Activated naive CD4-positive, alpha-beta T cell treated with Interleukin-2 at 50 U/mL for 16 hours (primary cell): ENCODE measurements around the gene PPP2R5D.
"Not testable (repeated sequence)": the region's sequence is repeated elsewhere in the genome, so short reads cannot be mapped to it uniquely, and the experiment has no call there.

Experiments used
- DNase-seq: peaks from one replicate; pipeline ENCODE4 v3.0.0-alpha.2; 2020

Gene PPP2R5D

DNA sequence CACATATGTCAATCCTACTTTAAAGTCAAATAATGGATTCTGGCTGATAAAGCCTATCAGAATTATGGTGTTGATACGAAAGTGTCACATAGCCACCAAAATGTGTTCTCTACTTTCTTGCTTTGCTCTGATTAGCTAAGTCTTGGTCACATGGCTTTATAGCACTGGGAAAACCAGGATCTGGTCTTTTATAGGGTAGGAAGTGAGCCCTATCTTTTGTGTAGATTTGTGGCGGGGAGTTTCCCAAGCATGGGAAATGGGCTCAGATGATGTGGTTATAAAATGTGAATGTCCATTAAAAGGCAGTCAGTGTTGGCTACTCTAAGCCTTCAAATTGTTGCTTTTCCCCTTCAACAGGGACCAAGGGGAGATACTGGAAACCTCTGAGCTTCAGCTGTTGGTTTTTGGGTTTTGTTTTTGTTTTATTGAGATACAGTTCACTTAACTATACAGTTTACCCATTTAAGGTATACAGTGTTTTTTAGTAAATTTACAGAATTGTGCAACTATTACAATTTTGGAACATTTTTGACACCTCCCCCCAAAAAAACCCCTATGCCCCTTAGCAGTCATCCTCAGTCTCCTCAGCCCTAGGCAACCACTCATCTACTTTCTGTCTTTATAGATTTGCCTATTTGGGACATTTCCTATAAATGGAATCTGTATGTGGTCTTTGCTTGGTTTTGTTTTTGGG lies 49.3 kb downstream of the PPP2R5D start:
- DNase-seq, result no peak

DNA sequence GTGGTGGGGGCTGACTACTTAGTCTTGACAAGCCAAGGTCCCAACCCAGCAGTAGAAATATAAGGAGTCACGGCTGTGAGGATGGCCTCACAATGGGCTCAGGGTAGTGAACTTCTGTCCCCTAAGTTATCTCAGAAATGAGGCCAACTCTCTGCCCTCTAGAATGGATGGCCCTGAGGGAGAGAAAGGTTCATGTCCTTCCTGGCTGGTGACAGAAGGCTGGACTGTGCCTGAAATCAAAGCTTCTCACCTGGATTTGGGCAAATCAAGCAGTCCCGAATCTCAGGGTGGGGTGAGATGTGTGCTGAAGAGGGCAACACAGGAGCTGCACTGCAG lies 49.8 kb downstream of the PPP2R5D start:
- no peak for DNase-seq

DNA sequence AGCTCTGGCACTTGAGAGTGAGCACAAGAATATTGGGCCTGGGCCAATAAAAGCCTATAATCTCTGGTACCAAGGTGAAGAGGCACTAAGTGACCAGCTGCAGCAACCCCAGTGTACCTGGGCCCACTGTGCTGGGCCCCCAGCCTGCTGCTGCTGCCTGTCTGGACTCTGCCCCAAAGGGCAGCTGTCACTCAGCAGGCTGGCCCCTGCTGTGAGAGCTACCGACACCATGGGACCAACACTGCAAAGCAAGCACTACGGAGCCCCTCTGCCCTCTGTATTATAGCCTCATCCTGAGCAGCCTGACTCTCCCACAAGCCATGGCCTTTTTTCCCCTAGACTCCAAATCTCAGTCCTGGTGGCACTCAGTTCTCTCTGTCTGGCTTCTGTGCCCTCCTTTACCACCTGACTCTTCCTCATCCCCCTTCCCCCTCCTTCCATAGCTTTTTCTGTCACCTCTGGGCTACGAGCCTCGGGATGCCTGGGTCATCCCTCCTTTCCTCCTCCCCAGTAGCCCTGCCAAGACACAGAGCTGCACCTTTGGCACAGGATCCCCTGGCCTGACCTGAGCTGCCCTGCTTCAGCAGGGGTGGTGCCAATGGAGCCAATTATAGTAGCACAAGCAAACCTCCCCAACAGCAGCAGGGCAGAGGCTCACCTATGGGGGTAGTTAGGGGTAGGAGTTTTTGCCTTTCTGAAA lies 51.3 kb downstream of the PPP2R5D start:
- no peak for DNase-seq

DNA sequence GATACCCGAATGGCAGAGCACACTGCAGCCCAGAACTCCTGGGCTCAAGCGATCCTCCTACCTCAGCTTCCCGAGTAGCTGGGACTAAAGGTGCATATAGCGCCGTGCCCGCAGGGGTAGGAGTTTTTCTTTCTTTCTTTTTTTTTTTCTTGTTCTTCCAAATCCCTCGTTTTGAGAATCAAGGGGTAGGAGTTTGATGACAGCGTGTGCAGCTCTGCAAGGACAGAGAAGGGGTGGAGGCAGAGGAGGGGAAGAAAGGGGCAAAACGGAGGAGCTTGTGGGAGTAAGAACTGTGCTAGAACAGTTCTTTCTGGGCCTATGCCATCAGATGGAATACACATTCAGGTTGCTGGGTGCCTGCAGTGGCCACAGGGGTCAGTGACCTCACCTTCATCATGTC lies 52.3 kb downstream of the PPP2R5D start:
- no peak for DNase-seq

DNA sequence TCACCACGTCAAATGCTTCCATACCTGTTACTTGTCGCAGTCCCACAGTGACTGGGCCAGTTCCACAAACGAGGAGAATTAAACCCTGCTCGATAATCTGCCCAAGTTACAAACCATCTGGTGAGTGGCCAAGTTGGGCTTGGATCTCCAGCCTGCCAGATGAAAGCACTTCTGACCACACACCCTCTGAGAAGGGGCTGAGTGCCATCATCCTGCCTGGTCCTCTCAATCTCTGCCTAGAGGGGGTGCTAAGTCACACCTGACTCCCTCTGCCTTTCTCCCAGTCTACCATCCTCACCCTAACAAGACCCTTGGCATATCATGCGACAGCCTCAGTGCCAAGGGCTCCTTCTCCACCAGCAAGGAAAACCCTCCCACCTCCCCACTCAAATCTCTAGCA lies 52.8 kb downstream of the PPP2R5D start:
- no peak for DNase-seq

DNA sequence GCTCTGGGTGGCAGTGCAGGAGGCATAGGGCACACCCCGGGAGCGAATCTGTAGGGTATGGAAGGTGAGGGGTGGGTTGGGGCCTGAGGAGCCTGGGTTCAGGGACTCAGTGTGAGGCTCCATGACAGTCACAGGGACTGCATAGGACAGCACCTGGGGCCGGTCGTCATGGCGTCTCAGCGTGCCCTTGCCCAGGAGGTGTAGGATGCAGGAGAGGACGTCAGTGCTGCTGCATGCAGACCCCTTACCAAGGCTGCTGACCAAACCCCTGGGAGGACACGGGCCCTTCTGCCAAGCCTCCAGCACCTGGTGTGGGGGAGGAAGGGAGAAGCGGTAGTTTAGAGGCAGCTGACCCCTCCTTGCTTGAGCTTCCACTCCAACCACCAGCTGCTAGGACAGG lies 53.3 kb downstream of the PPP2R5D start:
- no peak for DNase-seq

DNA sequence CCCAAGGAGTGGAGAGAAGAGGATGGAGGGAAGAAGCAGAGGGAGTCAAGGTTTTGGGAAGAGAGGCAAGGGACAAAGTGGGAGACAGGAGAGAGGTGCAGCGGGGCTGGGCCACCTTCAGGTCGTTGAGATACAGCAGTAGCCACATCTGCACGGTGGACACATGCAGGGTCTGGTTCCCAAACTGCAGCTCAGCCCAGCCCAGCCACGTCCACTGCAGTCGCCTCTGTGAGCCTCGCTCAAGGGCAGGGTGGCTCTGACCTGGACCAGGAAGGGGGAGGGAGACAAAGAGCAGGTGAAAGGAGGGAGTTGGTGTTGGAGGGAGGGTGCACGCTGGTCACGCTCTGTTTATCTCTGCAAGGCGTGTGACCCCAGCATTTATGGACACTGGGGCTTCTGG lies 54.4 kb downstream of the PPP2R5D start:
- DNase-seq, result no peak

DNA sequence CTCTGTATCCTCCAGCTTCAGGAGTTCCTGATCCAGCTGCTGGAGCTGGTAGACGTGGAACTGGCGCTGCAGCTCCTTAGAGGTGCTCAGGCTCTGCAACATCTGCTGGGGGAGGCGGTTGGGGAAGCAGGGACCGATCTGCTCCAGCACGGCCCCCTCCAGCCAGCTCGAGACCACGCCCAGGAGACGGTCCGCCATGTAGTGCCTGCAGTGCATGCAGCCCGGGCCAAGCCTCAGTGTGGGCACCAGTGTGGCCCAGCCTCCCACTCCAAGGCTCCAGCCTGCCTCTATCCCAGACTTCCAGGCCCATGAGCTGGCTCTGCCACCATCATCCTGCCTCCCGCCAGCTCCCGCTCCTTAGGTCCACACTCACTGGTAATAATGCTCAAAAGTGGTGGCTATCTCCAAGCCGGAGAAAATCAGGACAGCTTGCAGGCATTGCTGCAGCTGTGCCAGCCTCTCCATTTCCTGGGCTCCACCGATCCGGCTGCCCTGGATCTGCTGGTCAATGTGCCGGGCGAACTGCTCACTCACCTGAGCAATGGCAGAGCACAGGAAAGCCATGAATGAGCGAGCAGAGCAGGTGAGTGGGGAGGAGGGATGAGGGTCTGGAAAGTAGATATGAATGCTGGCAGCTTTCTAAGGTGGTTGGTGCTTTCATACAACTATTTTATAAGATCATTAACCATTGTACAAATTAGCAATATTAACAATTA lies 56.3 kb downstream of the PPP2R5D start:
- no peak for DNase-seq

DNA sequence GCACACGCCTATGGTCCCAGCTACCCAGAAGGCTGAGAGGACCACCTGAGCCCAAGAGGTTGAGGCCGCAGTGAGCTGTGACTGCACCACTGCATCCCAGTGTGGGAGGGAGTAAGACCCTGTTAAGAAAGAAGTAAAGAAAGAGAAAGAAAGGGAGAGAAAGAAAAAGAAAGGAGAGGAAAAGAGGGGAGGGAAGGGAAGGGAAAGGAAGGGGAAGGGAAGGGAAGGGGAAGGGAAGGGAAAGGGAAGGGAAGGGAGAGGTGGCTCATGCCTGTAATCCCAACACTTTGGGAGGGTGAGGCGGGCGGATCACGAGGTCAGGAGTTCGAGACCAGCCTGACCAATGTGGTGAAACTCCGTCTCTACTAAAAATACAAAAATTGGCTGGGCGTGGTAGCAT lies 57.1 kb downstream of the PPP2R5D start:
- DNase-seq, result not testable (repeated sequence)

DNA sequence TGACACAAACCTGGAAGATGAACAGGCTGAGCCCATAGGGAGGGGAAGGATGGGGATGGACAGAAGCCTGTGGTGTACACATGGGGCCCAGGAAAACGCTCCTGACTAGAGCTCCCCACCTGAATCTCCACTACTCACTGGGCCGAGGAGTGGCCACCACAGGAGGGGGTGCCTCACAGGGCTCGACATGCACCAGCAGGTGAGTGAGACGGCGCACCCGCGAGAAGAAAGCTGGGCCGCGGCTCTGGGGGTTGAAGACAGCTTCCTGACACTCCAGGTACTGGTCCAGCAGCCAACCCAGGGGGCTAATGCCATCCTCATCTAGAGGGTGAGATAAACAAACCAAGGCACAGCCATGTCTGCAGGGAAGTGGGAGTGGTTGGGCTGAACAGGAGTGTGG lies 58.9 kb downstream of the PPP2R5D start:
- no peak for DNase-seq

DNA sequence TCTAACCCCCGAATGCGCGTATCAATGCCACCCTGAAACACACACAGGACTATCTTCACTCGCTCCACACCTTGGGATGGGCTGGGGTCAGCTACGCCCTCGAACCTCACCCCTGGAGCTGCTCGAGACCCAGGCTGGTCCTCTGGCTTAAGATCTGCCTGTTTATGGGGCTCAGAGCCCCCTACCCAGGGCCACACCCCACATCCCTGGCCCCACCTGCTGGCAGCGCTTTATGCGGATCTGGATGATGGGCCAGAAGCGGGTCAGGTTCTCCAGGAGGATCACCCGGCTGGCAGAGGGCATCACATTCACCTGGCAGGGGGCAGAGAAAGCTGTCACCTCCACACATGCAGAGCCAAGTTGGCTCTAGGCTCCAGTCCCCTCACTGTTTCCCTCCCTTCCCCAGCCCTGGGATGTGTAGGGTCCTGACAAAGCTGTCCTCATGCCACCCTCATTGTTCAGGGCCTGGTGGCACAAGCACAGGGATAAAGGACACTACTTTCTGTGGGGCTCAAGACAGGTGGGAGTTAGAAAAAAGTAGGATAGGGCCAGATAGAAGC lies 61.1 kb downstream of the PPP2R5D start:
- DNase-seq, result no peak

DNA sequence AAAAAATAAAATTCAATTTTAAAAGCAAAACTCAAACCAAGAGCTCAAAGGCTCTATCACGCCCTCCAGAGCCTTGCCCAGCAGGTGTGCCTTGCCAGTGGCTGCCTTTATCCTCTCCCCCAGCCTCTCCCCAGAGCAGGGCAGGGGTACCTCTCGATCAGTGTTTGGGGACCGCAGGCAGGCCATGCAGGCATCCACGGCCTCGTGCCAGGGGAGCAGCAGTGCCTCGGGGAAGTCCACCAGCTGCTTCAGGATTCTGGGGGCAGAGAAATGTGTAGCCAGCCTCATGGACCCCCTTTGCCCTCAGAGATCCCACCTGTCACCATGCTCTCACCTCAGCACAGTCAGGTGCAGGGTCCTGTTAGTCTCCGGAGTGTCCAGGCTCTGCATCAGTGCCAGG lies 63.6 kb downstream of the PPP2R5D start:
- DNase-seq, result no peak

DNA sequence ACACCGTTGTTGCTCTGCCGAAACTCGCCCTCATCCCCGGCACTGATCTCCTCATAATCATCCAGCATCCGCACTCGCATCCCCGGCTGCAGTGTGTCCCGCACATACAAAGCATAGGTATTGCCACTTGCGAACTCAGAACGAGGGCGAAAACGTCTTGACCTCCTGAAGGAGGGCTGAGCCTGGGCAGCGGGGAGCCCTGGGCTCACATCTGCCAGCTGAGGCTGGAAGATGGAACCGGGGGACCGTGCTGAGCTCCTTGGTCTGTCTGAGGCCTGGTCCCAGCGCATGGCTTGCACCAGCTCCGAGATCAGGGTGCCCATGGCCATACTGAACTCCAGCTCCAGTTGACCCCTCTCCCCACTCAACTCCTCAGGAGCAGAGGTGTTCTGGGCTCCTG lies 66.6 kb downstream of the PPP2R5D start:
- DNase-seq, result no peak

DNA sequence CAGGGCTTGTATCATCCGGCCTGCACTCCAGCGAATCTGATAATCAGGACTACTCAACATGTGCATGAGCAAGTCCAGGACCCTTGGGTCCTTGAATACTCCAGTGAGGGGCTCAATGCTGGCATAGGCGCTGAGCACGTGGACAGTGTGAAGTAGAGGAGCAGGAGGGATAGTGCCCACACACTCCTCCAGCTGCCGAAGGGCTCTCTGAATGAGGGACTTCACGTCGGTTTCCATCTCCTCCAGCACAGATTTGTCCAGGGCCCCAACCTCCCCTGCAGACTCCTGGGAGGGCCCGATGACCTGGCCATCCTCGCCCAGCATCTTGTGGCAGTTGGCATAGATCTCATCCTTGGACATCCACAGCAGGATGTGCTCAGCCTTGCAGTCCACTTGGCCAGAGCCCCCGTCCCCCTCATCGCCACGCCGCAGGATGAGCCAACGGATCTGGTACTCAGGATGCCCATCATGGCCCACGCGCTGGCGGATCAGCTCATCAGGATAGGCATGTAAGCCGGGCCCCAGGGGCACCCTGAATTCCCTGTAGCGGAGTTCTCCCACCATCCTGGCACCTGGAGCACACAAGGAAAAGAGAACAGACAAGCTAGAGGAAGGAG lies 68.0 kb downstream of the PPP2R5D start:
- DNase-seq, result no peak

DNA sequence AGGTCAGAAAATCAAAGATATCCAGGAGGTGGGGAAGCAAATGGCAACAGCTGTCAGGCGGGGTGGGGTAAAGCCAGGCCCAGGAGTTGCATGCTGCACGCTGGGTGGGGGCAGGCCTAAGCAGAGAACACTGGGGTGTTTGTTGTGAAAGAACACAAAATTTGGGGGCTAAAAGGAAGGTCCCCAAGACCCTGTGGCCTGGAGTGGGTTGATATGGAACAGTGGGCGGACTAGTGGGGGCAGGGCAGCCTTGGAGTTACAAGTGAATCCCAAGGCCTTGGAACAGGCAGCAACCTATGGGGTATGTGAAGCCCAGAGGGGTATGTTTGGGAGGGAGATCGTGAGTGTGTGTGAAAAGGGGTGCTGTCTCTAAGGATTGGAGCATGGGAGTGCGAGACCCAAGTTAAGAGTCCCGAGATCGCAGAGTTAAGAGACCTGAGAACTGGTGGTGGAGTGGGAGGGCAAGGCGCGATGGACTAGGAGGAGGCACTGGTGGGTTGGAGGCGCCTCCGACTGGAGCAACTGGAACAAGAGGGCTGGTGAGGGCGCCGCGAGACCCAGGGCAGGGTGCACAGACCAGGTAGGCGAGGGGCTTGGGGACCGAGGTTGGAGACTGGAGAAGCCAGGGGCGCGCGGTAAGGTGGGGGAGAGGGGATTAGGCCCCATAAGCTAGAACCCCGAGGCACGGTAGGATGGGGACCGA lies 68.6 kb downstream of the PPP2R5D start:
- peak; percentile 22 for DNase-seq

DNA sequence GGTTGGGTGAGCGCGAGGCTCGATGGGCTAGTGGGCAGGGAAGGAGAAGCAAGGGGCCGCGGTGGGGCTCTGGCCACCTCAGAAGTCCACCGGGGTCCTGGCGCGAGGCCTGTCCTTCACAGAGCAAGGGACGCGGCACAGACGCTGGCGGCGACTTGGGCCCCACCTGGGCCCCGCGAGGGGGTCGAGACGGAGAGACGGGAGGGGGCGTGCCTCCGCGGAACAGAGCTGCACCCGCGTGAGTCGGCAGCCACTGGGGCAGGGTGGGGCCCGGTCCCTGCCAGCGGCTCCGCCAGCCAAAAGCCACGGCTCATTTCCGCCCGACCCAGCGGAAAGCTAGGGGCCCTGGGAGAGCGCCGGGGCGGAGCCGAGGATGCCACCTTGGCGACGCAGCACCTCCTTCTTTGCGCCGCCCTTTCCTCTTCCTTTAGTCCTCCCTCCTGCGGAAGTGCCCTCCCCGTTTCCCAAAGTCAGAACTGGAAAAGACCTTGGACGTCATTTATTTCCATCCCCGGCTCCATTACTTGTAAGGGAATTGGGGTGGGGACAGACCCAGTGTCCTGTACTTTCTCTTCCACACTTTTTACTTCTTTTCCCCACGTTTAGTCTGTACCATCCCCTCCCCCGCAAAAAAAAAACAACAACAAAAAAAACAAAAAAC lies 69.3 kb downstream of the PPP2R5D start, which contains the start of gene CUL7:
CUL7 (minus strand) TSS at position 307 of the 661 bp plus-strand sequence. CDS start 1,063 bp downstream, outside the sequence.
- DNase-seq, result peak; percentile 92

DNA sequence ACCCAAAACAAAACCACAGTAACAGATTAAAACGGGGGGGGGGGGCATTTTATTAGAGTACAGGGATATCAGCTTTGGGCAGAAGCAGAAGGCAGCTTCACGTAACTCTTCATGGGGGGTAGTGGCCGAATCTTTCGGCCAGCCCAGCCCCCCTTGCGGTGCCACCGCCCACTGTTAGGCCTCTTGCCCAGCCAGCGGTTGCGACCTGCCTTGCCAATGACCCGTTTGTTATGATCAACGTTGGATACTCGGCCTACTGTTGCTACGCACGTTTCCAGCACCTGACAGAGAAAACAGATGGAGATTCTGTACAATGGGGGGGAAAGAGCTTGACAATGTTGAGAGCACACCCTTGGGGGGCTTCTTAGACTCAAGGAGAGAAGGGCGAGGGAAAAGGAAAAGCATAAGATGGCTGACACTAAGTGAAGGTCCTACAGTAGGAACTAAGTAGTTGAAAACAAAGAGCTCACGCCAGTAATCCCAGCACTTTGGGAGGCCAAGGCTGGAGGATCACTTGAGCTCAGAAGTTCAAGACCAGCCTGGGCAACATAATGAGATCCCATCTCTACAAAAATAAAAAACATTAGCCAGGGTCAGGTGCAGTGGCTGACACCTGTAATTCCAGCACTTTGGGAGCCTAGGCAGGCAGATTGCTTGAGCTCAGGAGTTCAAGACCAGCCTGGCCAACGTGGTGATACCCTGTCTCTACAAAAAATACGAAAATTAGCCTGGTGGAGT lies 70.0 kb downstream of the PPP2R5D start:
- no peak for DNase-seq

DNA sequence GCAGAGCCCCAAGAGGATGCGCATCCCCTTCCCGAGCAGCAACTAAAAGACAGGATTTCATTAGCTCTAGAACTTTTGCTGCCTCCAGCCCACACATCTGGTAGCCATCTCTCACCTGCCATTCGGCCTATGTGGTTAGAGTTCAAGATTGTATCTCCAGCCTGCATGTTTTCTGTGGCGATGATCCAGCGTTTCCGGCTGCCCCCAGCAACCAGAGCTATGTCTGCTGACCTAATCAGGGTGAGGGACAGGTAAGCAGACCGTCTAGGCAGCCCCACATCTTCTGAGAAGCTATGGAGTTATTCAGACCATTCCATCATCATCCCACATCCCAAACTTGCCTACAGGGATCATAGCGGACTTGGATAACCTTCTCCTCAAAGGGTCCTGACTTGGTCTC lies 71.6 kb downstream of the PPP2R5D start:
- no peak for DNase-seq

DNA sequence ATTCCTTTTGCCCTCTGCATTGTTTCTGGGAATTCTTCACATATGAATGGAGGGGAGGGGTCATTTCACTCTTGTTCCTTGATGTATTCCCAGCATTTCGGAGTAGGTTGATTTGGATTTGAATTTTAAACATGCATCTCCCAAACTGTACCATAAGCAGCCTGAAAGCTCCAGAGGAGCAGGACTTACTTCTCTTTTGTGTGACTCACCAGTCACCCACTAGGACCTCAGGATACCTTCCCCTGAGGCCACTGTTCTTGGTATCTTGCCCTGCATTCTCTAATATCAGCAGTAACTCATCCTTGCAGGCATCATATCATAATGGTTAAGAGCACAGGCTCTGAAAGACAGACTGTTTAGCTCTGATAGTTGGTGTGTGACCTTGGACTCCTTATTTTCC lies 74.2 kb downstream of the PPP2R5D start:
- no peak for DNase-seq

DNA sequence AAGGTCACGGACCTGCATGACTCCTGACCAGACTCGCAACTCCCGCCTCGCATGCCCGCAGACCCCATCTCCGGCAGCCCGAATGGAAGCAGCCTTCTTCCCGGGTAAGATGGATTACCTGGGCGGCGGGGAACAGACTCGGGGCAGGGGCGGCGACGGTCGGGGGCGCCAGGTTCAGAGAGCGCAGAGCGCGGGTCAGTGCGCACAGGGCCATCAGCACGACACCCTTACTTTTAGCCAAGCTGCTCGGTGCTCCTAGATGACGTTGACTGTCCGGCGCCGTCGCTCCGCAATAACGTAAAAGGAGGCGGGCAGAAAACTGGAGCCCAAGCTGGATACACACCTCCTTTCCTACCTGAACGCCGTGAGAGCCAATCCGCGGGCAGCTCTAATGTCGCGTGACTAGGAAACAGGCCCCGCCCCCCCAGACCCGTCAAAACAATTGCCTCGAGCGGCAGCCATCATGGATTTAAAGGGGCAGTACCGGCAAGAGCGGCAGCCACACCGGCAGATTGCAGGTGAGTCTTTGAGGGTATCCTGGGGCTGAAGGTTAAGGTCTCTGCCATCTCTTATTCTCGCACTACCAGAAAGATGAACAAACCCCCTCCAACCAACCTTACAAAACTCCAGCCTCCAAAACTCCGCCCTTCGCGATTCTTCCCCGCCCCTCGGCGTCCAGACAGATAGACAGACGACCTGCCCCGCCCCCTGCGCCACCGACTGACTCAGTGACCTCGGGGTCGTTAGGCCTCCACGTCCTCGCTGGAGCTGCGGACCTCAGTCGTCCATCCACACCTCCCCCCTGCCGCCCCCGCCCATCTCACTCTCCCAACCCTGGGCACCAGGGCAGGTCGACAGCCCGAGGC lies 75.0 kb downstream of the PPP2R5D start, which contains the start of the genes KLC4 and MRPL2:
KLC4 (plus strand) TSS at position 464 of the 866 bp plus-strand sequence. CDS start 1,705 bp downstream, outside the sequence.
MRPL2 (minus strand) TSS at position 267 of the 866 bp plus-strand sequence; CDS start at position 214, 53 bp downstream.
- DNase-seq, result peak; percentile 98
